IMR-90 (cell line): ENCODE results near the gene PSMD11. TPM values are rescaled to one million over a fixed set of nuclear protein-coding genes. Genes with fewer than 3 reads are reported as not detected.

Experiments
- ATAC-seq: fragments of 200-7000 bp; cut with Tn5 transposase; 2 replicates; pipeline ENCODE4 v1.9.1; 2020; ENCODE audit warnings: low read depth, mild to moderate bottlenecking, moderate library complexity
- BruUV-seq: library from RNA; stranded (reverse); fragments of 400-500 nt; replicated peaks from 2 replicates; lab custom pipeline; 2021; lab: Mats Ljungman, UMichigan
- CTCF ChIA-PET: fragments of 300-600 bp; formaldehyde crosslinking; extraction: SDS; loops from one replicate; lab custom pipeline; 2021; ENCODE audit warnings: antibody characterized with exemption; lab: Yijun Ruan, JAX
- POLR2A ChIA-PET: fragments of 300-600 bp; sonication (Branson Sonifier 250); formaldehyde crosslinking; loops from one replicate; lab custom pipeline; 2022; ENCODE audit warnings: antibody characterized with exemption; ENCODE audit not compliant: unreplicated experiment; lab: Charles Lee
- DNase-seq: peaks from one replicate; pipeline ENCODE4 v3.0.0; 2013
- H2AFZ ChIP-seq: replicated peaks from 2 replicates; pipeline ENCODE3; 2013; ENCODE audit warnings: low read length, mild to moderate bottlenecking; ENCODE audit not compliant: poor library complexity
- H2AK5ac ChIP-seq: 2 replicates; pipeline ENCODE4 v1.6.1; 2013; ENCODE audit warnings: low read depth, low read length, inconsistent platforms
- H2AK9ac ChIP-seq: replicated peaks from 2 replicates; pipeline ENCODE3; 2013; ENCODE audit warnings: mild to moderate bottlenecking, low read depth, low read length, moderate library complexity; ENCODE audit not compliant: poor library complexity
- H2BK120ac ChIP-seq: 2 replicates; pipeline ENCODE4 v1.6.1; 2013; ENCODE audit warnings: low read depth, low read length, inconsistent platforms
- H2BK15ac ChIP-seq: 3 replicates; pipeline ENCODE4 v1.6.1; 2013; ENCODE audit warnings: low read depth, low read length, inconsistent platforms
- H2BK20ac ChIP-seq: 2 replicates; pipeline ENCODE4 v1.6.1; 2013; ENCODE audit warnings: low read depth, mild to moderate bottlenecking, inconsistent platforms, low read length, moderate library complexity
- H2BK5ac ChIP-seq: 2 replicates; pipeline ENCODE4 v1.6.1; 2013; ENCODE audit warnings: mild to moderate bottlenecking, low read depth, low read length, inconsistent platforms; ENCODE audit not compliant: poor library complexity, severe bottlenecking
- H3K14ac ChIP-seq: replicated peaks from 2 replicates; pipeline ENCODE4 v1.6.1; 2013; ENCODE audit warnings: low read depth, low read length, inconsistent platforms
- H3K18ac ChIP-seq: 2 replicates; pipeline ENCODE4 v1.6.1; 2013; ENCODE audit warnings: low read depth, low read length, control low read depth
- H3K23ac ChIP-seq: 2 replicates; pipeline ENCODE4 v1.6.1; 2013; ENCODE audit warnings: low read depth, low read length, inconsistent platforms
- H3K27ac ChIP-seq: 2 replicates; pipeline ENCODE4 v1.5.1; 2013; ENCODE audit warnings: mild to moderate bottlenecking, control low read depth, low read length; ENCODE audit not compliant: insufficient read depth
- H3K27me3 ChIP-seq: 2 replicates; pipeline ENCODE4 v1.6.1; 2013; ENCODE audit warnings: low read length; ENCODE audit not compliant: control insufficient read depth, insufficient read depth
- H3K36me3 ChIP-seq: 2 replicates; pipeline ENCODE4 v1.6.1; 2013; ENCODE audit warnings: low read length, mixed read lengths; ENCODE audit not compliant: control insufficient read depth, insufficient read depth
- H3K4ac ChIP-seq: 2 replicates; pipeline ENCODE4 v1.6.1; 2013; ENCODE audit warnings: low read depth, low read length, inconsistent platforms
- H3K4me1 ChIP-seq: 2 replicates; pipeline ENCODE4 v1.6.1; 2013; ENCODE audit warnings: low read length, mixed read lengths; ENCODE audit not compliant: control insufficient read depth, insufficient read depth
- H3K4me2 ChIP-seq: 2 replicates; pipeline ENCODE4 v1.6.1; 2013; ENCODE audit warnings: low read depth, mild to moderate bottlenecking, control low read depth, low read length, moderate library complexity
- H3K4me3 ChIP-seq: 2 replicates; pipeline ENCODE4 v1.5.1; 2013; ENCODE audit warnings: low read depth, mild to moderate bottlenecking, control low read depth, low read length, moderate library complexity; ENCODE audit not compliant: insufficient read depth
- H3K56ac ChIP-seq: 2 replicates; pipeline ENCODE4 v1.6.1; 2013; ENCODE audit warnings: low read length, inconsistent platforms; ENCODE audit not compliant: insufficient read depth; ENCODE audit errors: extremely low read depth
- H3K79me1 ChIP-seq, 2 experiments: 2 replicates each; pipeline ENCODE4 v1.6.1; 2013; ENCODE audit warnings: low read length in 2 of 2, inconsistent platforms in 1 of 2, low read depth in 1 of 2
- H3K9ac ChIP-seq: 2 replicates; pipeline ENCODE4 v1.6.1; 2013; ENCODE audit warnings: low read depth, low read length, control low read depth
- H3K9me1 ChIP-seq: 2 replicates; pipeline ENCODE4 v1.6.1; 2013; ENCODE audit warnings: low read length, inconsistent platforms; ENCODE audit not compliant: insufficient read depth
- H3K9me3 ChIP-seq: 2 replicates; pipeline ENCODE4 v1.6.1; 2013; ENCODE audit warnings: low read length; ENCODE audit not compliant: control insufficient read depth, insufficient read depth
- H4K20me1 ChIP-seq: 2 replicates; pipeline ENCODE4 v1.6.1; 2013; ENCODE audit warnings: low read length, inconsistent platforms; ENCODE audit not compliant: insufficient read depth
- H4K5ac ChIP-seq: 2 replicates; pipeline ENCODE4 v1.6.1; 2013; ENCODE audit warnings: mild to moderate bottlenecking, low read depth, low read length, control low read depth
- H4K8ac ChIP-seq, 2 experiments: 2 replicates each; pipeline ENCODE4 v1.6.1; 2013; ENCODE audit warnings: low read depth in 2 of 2, low read length in 2 of 2, control low read depth in 1 of 2, inconsistent platforms in 1 of 2
- H4K91ac ChIP-seq: 2 replicates; pipeline ENCODE4 v1.6.1; 2013; ENCODE audit warnings: low read depth, low read length, inconsistent platforms; ENCODE audit not compliant: insufficient read depth
- CHD1 ChIP-seq: IDR thresholded peaks from 2 replicates; pipeline ENCODE4 v1.6.1; 2012; ENCODE audit warnings: low read depth, low read length, improper control_type of control experiment
- ELK1 ChIP-seq: fragments of 150-350 bp; IDR thresholded peaks from 2 replicates; pipeline ENCODE4 v1.6.1; 2016; ENCODE audit warnings: low read depth, mild to moderate bottlenecking, low read length, moderate library complexity, borderline replicate concordance
- FOS ChIP-seq: fragments of 150-350 bp; IDR thresholded peaks from 2 replicates; pipeline ENCODE4 v1.6.1; 2016; ENCODE audit warnings: low read depth, low read length
- MAFK ChIP-seq: IDR thresholded peaks from 2 replicates; pipeline ENCODE4 v1.6.1; 2012; ENCODE audit warnings: low read depth, low read length, improper control_type of control experiment
- NFE2L2 ChIP-seq: fragments of 150-350 bp; IDR thresholded peaks from 2 replicates; pipeline ENCODE4 v1.6.1; 2016; ENCODE audit warnings: low read depth, mild to moderate bottlenecking, low read length
- POLR2A ChIP-seq: IDR thresholded peaks from 2 replicates; pipeline ENCODE4 v1.6.1; 2012; ENCODE audit warnings: mild to moderate bottlenecking, low read depth, low read length
- RAD21 ChIP-seq: IDR thresholded peaks from 2 replicates; pipeline ENCODE4 v1.6.1; 2012; ENCODE audit warnings: low read length, improper control_type of control experiment
- SMC3 ChIP-seq: fragments of 150-350 bp; IDR thresholded peaks from 2 replicates; pipeline ENCODE4 v1.6.1; 2016; ENCODE audit warnings: low read depth, mild to moderate bottlenecking, antibody characterized with exemption, low read length, moderate library complexity
- USF2 ChIP-seq: fragments of 150-350 bp; IDR thresholded peaks from 2 replicates; pipeline ENCODE4 v1.6.1; 2017; ENCODE audit warnings: mild to moderate bottlenecking, antibody characterized with exemption, low read length, low read depth
- WGBS, 2 experiments: methylation state at CpG; one replicate each; pipeline versions ENCODE4 v1.1.5 to v1.1.7; 2013; ENCODE audit warnings: missing lambda C conversion rate in 2 of 2; ENCODE audit not compliant: insufficient read length in 1 of 2; ENCODE audit errors: extremely low coverage in 2 of 2; 5-methylcytosine and 5-hydroxymethylcytosine counted together
- dilution Hi-C: fragments of 300-500 bp; cut with HindIII; formaldehyde crosslinking; loops from one replicate; pipeline ENCODE4 v1.14.3; 2018; ENCODE audit warnings: low sequenced_read_pairs; ENCODE audit not compliant: unreplicated experiment
- in situ Hi-C: fragments of 300-500 bp; cut with MboI; formaldehyde crosslinking; loops from 3 replicates; pipeline ENCODE4 v1.14.3; 2019; ENCODE audit warnings: low sequenced_read_pairs, inconsistent platforms, mixed read lengths
- intact Hi-C: fragments of 100-400 bp; cut with micrococcal nuclease; formaldehyde crosslinking; loops from 2 replicates; pipeline ENCODE4 v1.10.0; 2022
- polyA plus RNA-seq, 3 experiments: library from polyadenylated mRNA; depleted of rRNA; stranded (reverse); fragments of >200 nt; gene quantifications; 2 replicates each; pipeline ENCODE4 v1.2.3, GENCODE V29; 2012; ENCODE audit warnings: low replicate concordance in 1 of 3
- total RNA-seq: library from RNA; depleted of rRNA; stranded (reverse); fragments of >200 nt; gene quantifications from 2 replicates; pipeline ENCODE4 v1.2.3, GENCODE V29; 2012

The PSMD11 gene
- total and polyA plus RNA-seq, 2 of the 4 experiments (the other 2 are of a cell fraction), result 64.7 to 85.9 TPM

GRCh38 chr17:32523827-32524552 is 79.7 kb downstream of the PSMD11 start:
- Histone ChIP-seq H3K56ac (no peak overlapping the region), H3K27me3 (peaks cover 5% of the 10 kb centered on the region), H4K20me1 (no peaks in the 10 kb centered on the region)

More at GRCh38 chr17:32523827-32524552, 79.7 kb downstream of the PSMD11 start:
- H2AFZ ChIP-seq, result no peak overlapping the region
- no peak overlapping the region for H4K91ac ChIP-seq
- intact Hi-C loops (no loop called here), dilution Hi-C loops (no loop called here), in situ Hi-C loops (no loop called here)
- WGBS, 2 experiments, result 83% methylated on average over 5 of the region's 12 CpGs; no CpG with 5 or more reads in 1 of the 2 experiments
- no peak overlapping the region for H4K5ac ChIP-seq
- no peak overlapping the region for H2BK20ac ChIP-seq
- no peak overlapping the region for H3K14ac ChIP-seq
- no peak overlapping the region for H3K9ac ChIP-seq
- no peak overlapping the region for H2BK120ac ChIP-seq
- H2BK15ac ChIP-seq, result no peak overlapping the region
- no peaks in the 10 kb centered on the region for H3K9me1 ChIP-seq
- no peaks in the 10 kb centered on the region; the same call in 1 of the 2 replicates for H3K4me1 ChIP-seq
- H3K4me3 ChIP-seq, result no peak overlapping the region
- no TSS peak for BruUV-seq
- TF ChIP-seq FOS (no peak), ELK1 (no peak), POLR2A (no peak), NFE2L2 (no peak), RAD21 (no peak), SMC3 (no peak), MAFK (no peak), CHD1 (no peak), USF2 (no peak)
- ChIA-PET POLR2A (no interaction called here), CTCF (interaction anchor here (0.5 to 0.7 kb wide), 2 partner anchors 10 to 152 kb away, joined by 3 to 4 read pairs; no protein-coding TSS in a partner anchor)
- no peak overlapping the region for H3K18ac ChIP-seq
- no peak overlapping the region for H2AK5ac ChIP-seq
- H3K79me1 ChIP-seq, result no peaks in the 10 kb centered on the region
- H3K4ac ChIP-seq, result no peak overlapping the region
- H3K4me2 ChIP-seq, result no peak overlapping the region
- no peak overlapping the region for H3K23ac ChIP-seq
- ATAC-seq (no peak), DNase-seq (no peak)
- H2AK9ac ChIP-seq, result no peak overlapping the region
- no peaks in the 10 kb centered on the region for H3K9me3 ChIP-seq
- H3K27ac ChIP-seq, result no peak overlapping the region
- H2BK5ac ChIP-seq, result no peak overlapping the region
- H4K8ac ChIP-seq, result no peak overlapping the region
- H3K36me3 ChIP-seq, result no peaks in the 10 kb centered on the region
